ENCODE results near the gene UNC13D. TPM values are rescaled to one million over a fixed set of nuclear protein-coding genes. Genes with fewer than 3 reads are reported as not detected.
A peak's percentile ranks its signal among the peaks of the same experiment; 100 is the strongest.

Gene UNC13D
- polyA plus RNA-seq, 1 donor (not counting 4 experiments of a cell fraction or from before 2014, with no cell fraction given), result 0.25 TPM

DNA sequence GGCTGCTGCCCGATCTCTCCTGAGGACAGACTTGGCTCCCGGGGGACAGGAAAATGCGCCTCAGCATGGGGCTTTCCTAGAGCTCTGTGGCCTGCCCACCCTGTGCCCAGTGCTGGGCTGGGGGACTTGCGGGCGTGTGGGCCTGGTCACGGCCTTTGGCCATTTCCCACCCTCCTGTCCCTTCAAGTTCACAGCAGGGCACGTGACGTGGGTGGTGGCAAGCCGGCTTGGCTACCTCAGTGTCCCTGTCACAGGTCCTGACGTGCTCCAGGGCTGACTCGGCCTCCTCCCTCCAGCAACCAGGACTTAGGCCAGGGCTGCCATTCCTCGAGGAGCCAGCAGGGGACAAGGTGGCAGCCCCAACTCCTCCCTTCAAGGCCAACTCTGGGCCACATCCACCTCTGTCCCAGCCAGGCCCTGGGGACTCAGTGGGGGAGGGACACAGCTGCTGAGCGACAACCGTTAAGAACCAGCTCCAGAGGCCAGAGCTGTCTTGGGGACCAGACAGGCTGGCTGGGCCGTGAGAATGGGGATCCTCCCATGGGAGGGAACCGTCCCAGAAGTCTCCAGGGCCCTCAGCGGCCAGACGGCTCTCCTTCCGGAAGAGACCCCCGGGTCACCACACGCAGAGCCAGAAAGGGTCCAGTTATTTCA lies 981 bp upstream of the UNC13D start:
- Histone ChIP-seq H4K20me1 (ENCODE audit: control insufficient read depth, extremely low read depth, insufficient read depth, low read length) (no peaks in the 10 kb centered on the region), H3K27ac (ENCODE audit: control insufficient read depth, insufficient read depth, low read length) (peak overlapping the region; percentile 60), H3K4me3 (ENCODE audit: control insufficient read depth in 2 of 3, extremely low read depth in 1 of 3, insufficient read depth in 2 of 3, low read depth in 1 of 3, low read length in 3 of 3) (peak overlapping the region in 2 of 3 experiments; percentile 35 to 43), H3K9me3 (ENCODE audit: control insufficient read depth, low read depth, low read length) (no peaks in the 10 kb centered on the region), H3K4me2 (ENCODE audit: control insufficient read depth, extremely low read depth, insufficient read depth, low read depth, low read length) (peak overlapping the region; percentile 78), H3K27me3 (ENCODE audit: control insufficient read depth, extremely low read depth, insufficient read depth, low read length) (no peaks in the 10 kb centered on the region), H3K9ac (ENCODE audit: control insufficient read depth, extremely low read depth, insufficient read depth, low read length) (peak overlapping the region; percentile 58), H3K36me3 (ENCODE audit: control insufficient read depth in 2 of 2, extremely low read depth in 1 of 2, insufficient read depth in 2 of 2, low read length in 2 of 2) (peaks cover 15 to 28% of the 10 kb centered on the region in 2 experiments), H3K4me1 (ENCODE audit: control insufficient read depth, extremely low read depth, insufficient read depth, low read length) (peaks cover 20% of the 10 kb centered on the region), H3K9me1 (ENCODE audit: control insufficient read depth, extremely low read depth, insufficient read depth, low read length) (no peaks in the 10 kb centered on the region), H3K79me2 (ENCODE audit: control insufficient read depth, insufficient read depth, low read length) (no peaks in the 10 kb centered on the region), H2AFZ (ENCODE audit: control insufficient read depth, low read length) (peak overlapping the region; percentile 49)
- dilution Hi-C loops (cut with MboI; ENCODE audit: extremely low pct_ligation_motif_present, low sequenced_read_pairs), result no loop called here
- FAIRE-seq (no peak), DNase-seq (ENCODE audit: low read depth, low spot score) (no peak)
- TF ChIP-seq EZH2 (IDR thresholded peaks at IDR 0.05; ENCODE audit: low read length), result no peak
- TF ChIP-seq, protein P1, sequence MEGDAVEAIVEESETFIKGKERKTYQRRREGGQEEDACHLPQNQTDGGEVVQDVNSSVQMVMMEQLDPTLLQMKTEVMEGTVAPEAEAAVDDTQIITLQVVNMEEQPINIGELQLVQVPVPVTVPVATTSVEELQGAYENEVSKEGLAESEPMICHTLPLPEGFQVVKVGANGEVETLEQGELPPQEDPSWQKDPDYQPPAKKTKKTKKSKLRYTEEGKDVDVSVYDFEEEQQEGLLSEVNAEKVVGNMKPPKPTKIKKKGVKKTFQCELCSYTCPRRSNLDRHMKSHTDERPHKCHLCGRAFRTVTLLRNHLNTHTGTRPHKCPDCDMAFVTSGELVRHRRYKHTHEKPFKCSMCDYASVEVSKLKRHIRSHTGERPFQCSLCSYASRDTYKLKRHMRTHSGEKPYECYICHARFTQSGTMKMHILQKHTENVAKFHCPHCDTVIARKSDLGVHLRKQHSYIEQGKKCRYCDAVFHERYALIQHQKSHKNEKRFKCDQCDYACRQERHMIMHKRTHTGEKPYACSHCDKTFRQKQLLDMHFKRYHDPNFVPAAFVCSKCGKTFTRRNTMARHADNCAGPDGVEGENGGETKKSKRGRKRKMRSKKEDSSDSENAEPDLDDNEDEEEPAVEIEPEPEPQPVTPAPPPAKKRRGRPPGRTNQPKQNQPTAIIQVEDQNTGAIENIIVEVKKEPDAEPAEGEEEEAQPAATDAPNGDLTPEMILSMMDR (optimal IDR thresholded peaks at IDR 0.05 in 1 of 3, IDR thresholded peaks at IDR 0.05 in 1 of 3, conservative IDR thresholded peaks at IDR 0.05 in 1 of 3; ENCODE audit: extremely low read depth in 1 of 3, insufficient read depth in 2 of 3, low read length in 3 of 3), result peak; percentile 79 to 87 (median 83)

DNA sequence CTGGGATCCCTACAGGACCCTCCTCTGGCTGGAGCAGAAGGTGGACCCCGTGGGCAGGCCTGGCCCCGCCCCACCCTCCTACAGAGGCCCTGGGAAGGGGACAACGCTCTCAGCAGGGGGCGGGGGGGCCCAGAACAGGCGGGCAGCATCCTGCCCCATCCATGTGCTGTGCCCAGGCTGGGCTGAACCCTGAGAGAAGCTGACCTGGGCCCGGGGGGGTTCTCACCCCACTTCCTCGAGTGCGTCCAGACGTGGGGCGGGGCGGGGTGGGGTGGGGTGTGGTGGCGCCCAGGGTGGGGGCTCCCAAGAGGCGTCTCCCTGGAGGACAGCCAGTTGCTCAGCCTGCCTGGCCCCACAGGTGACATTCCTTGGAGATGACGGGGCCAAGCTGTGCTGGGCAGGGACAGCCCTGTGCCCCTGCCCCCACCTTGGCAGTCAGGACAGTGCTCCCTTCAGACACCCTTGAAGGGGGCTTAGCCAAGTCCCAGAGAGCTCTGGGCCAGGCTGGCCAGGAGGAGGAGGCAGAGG lies 390 bp upstream of the UNC13D start:
- FAIRE-seq (no peak), DNase-seq (ENCODE audit: low read depth, low spot score) (no peak)
- peak overlapping the region in 2 of 3 experiments; percentile 35 to 43 for H3K4me3 ChIP-seq (ENCODE audit: control insufficient read depth in 2 of 3, extremely low read depth in 1 of 3, insufficient read depth in 2 of 3, low read depth in 1 of 3, low read length in 3 of 3)
- H2AFZ ChIP-seq (ENCODE audit: control insufficient read depth, low read length), result peak overlapping the region; percentile 20
- dilution Hi-C loops (cut with MboI; ENCODE audit: extremely low pct_ligation_motif_present, low sequenced_read_pairs), result no loop called here
- H3K9me3 ChIP-seq (ENCODE audit: control insufficient read depth, low read depth, low read length), result no peaks in the 10 kb centered on the region
- H3K9ac ChIP-seq (ENCODE audit: control insufficient read depth, extremely low read depth, insufficient read depth, low read length), result peak overlapping the region; percentile 58
- H3K4me1 ChIP-seq (ENCODE audit: control insufficient read depth, extremely low read depth, insufficient read depth, low read length), result peaks cover 20% of the 10 kb centered on the region
- no peaks in the 10 kb centered on the region for H4K20me1 ChIP-seq (ENCODE audit: control insufficient read depth, extremely low read depth, insufficient read depth, low read length)
- no peaks in the 10 kb centered on the region for H3K9me1 ChIP-seq (ENCODE audit: control insufficient read depth, extremely low read depth, insufficient read depth, low read length)
- H3K27ac ChIP-seq (ENCODE audit: control insufficient read depth, insufficient read depth, low read length), result peak overlapping the region; percentile 60
- no peaks in the 10 kb centered on the region for H3K27me3 ChIP-seq (ENCODE audit: control insufficient read depth, extremely low read depth, insufficient read depth, low read length)
- H3K4me2 ChIP-seq (ENCODE audit: control insufficient read depth, extremely low read depth, insufficient read depth, low read depth, low read length), result peak overlapping the region; percentile 78
- H3K79me2 ChIP-seq (ENCODE audit: control insufficient read depth, insufficient read depth, low read length), result no peaks in the 10 kb centered on the region
- TF ChIP-seq EZH2 (IDR thresholded peaks at IDR 0.05; ENCODE audit: low read length), result no peak
- TF ChIP-seq, protein P1 (optimal IDR thresholded peaks at IDR 0.05 in 1 of 3, IDR thresholded peaks at IDR 0.05 in 1 of 3, conservative IDR thresholded peaks at IDR 0.05 in 1 of 3; ENCODE audit: extremely low read depth in 1 of 3, insufficient read depth in 2 of 3, low read length in 3 of 3), result no peak
- H3K36me3 ChIP-seq (ENCODE audit: control insufficient read depth in 2 of 2, extremely low read depth in 1 of 2, insufficient read depth in 2 of 2, low read length in 2 of 2), result peaks cover 15 to 24% of the 10 kb centered on the region in 2 experiments
